GM18867 (cell line): ENCODE data around the gene GPR142.

Source experiments
- ATAC-seq: cut with Tn5 transposase; IDR thresholded peaks from one replicate; pipeline ENCODE4 v1.9.1; 2021; ENCODE audit warnings: mild to moderate bottlenecking, moderate library complexity; ENCODE audit not compliant: unreplicated experiment

Gene GPR142

GRCh38 chr17:74343526-74344284 is 23.6 kb upstream of the GPR142 start:
- ATAC-seq, result no peak

- no peak for ATAC-seq
Observed at GRCh38 chr17:74344658-74345057, 22.6 kb upstream of the GPR142 start.

- ATAC-seq, result no peak
Observed at GRCh38 chr17:74345433-74346241, 21.7 kb upstream of the GPR142 start.

GRCh38 chr17:74347646-74348045 is 19.7 kb upstream of the GPR142 start:
- no peak for ATAC-seq

- no peak for ATAC-seq
Observed at GRCh38 chr17:74349120-74349519, 18.2 kb upstream of the GPR142 start.

GRCh38 chr17:74350486-74350885 is 16.8 kb upstream of the GPR142 start:
- no peak for ATAC-seq

GRCh38 chr17:74351552-74352210 is 15.6 kb upstream of the GPR142 start:
- no peak for ATAC-seq

GRCh38 chr17:74353446-74354060 is 13.8 kb upstream of the GPR142 start:
- ATAC-seq, result no peak

GRCh38 chr17:74354123-74354522 is 13.2 kb upstream of the GPR142 start:
- no peak for ATAC-seq

- ATAC-seq, result no peak
Observed at GRCh38 chr17:74354561-74354960, 12.7 kb upstream of the GPR142 start.

- ATAC-seq, result no peak
Observed at GRCh38 chr17:74355065-74355464, 12.2 kb upstream of the GPR142 start.

GRCh38 chr17:74356646-74357465 is 10.4 kb upstream of the GPR142 start:
- no peak for ATAC-seq

GRCh38 chr17:74357466-74357809 is 9.9 kb upstream of the GPR142 start:
- ATAC-seq, result no peak

GRCh38 chr17:74358697-74359096 is 8.6 kb upstream of the GPR142 start:
- ATAC-seq, result no peak

GRCh38 chr17:74359916-74360315 is 7.4 kb upstream of the GPR142 start:
- no peak for ATAC-seq

- ATAC-seq, result no peak
Observed at GRCh38 chr17:74360899-74361229, 6.4 kb upstream of the GPR142 start.

- ATAC-seq, result no peak
Observed at GRCh38 chr17:74361230-74362068, 5.9 kb upstream of the GPR142 start, which contains the start of gene BTBD17. TSS of gene BTBD17 (minus strand) at chr17:74361868. CDS start at chr17:74361819, 49 bp downstream.

GRCh38 chr17:74362069-74362405 is 5.3 kb upstream of the GPR142 start:
- ATAC-seq, result no peak

- ATAC-seq, result no peak
Observed at GRCh38 chr17:74362810-74363498, 4.4 kb upstream of the GPR142 start.
